Muscle of leg (tissue), 11 donors: ENCODE data around the gene TADA3. TPM values are rescaled to one million over a fixed set of nuclear protein-coding genes. Genes with fewer than 3 reads are reported as not detected.

ENCODE experiments used
- DNase-seq: peaks from one replicate; pipeline ENCODE4 v3.0.0; 2013
- H3K27ac ChIP-seq: one replicate; pipeline ENCODE4 v1.5.1; 2013; ENCODE audit warnings: mild to moderate bottlenecking, low read length, control low read depth
- H3K27me3 ChIP-seq: one replicate; pipeline ENCODE4 v1.6.1; 2013; ENCODE audit warnings: low read length; ENCODE audit not compliant: control insufficient read depth, insufficient read depth
- H3K36me3 ChIP-seq: one replicate; pipeline ENCODE4 v1.6.1; 2013; ENCODE audit warnings: low read length; ENCODE audit not compliant: control insufficient read depth, insufficient read depth
- H3K4me1 ChIP-seq: one replicate; pipeline ENCODE4 v1.6.1; 2013; ENCODE audit warnings: low read length; ENCODE audit not compliant: control insufficient read depth, insufficient read depth
- H3K4me3 ChIP-seq: one replicate; pipeline ENCODE4 v1.5.1; 2013; ENCODE audit warnings: low read length, control low read depth
- H3K9me3 ChIP-seq: replicated peaks from 2 replicates; pipeline ENCODE4 v1.6.1; 2013; ENCODE audit warnings: low read depth, low read length; ENCODE audit not compliant: control insufficient read depth
- WGBS: methylation state at CpG from one replicate; pipeline ENCODE4 v1.1.5; 2013; ENCODE audit warnings: missing lambda C conversion rate; ENCODE audit not compliant: insufficient coverage; 5-methylcytosine and 5-hydroxymethylcytosine counted together
- polyA plus RNA-seq, 8 donors: library from polyadenylated mRNA; unstranded; fragments of 120-200 nt; gene quantifications; one replicate each; pipeline versions ENCODE4 v1.2.1 to v1.2.3, GENCODE V29; 2013; ENCODE audit warnings: inconsistent platforms in 1 of 8, low replicate concordance in 1 of 8; ENCODE audit not compliant: insufficient read length in 8 of 8, insufficient read depth in 1 of 8
- total RNA-seq: library from RNA; stranded (reverse); fragments of 120-200 nt; gene quantifications from one replicate; pipeline ENCODE4 v1.2.4, GENCODE V29; 2013

Gene TADA3
- total and polyA plus RNA-seq, 9 donors = 41.3 to 64.2 (median 58.9) TPM

DNA sequence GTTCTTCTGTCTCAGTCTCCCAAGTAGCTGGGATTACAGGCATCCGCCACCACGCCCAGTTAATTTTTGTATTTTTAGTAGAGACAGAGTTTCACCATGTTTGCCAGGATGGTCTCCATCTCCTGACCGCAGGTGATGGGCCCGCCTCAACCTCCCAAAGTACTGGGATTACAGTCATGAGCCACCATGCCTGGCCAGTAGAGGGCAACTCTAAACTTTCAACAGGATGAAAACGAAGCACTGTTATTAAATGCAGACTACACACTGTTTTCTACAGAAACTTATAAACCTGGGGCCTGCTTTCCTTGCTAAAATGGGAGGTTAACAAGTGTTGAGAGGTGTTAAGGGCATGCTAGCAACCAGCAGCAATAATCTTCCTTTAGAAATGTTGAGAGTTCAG lies 8.3 kb upstream of the TADA3 start:
- H3K27me3 ChIP-seq = no peaks in the 10 kb centered on the region
- no peak overlapping the region for H3K27ac ChIP-seq
- WGBS = 79% methylated on average over 2 of the region's 5 CpGs

GRCh38 chr3:9797196-9797945 lies 5.1 kb upstream of the TADA3 start:
- no peak for DNase-seq
- H3K27me3 ChIP-seq = no peaks in the 10 kb centered on the region
- peaks cover 51% of the 10 kb centered on the region for H3K36me3 ChIP-seq
- no peaks in the 10 kb centered on the region for H3K9me3 ChIP-seq
- no peak overlapping the region for H3K4me3 ChIP-seq
- H3K27ac ChIP-seq = no peak overlapping the region
- peaks cover 10% of the 10 kb centered on the region for H3K4me1 ChIP-seq
- 96% methylated on average over 6 of the region's 12 CpGs for WGBS

More for the DNA sequence above, 8.3 kb upstream of the TADA3 start:
- H3K36me3 ChIP-seq = peaks cover 76% of the 10 kb centered on the region
- no peak overlapping the region for H3K4me3 ChIP-seq
- no peak for DNase-seq
- H3K9me3 ChIP-seq = no peaks in the 10 kb centered on the region
- H3K4me1 ChIP-seq = no peaks in the 10 kb centered on the region

DNA sequence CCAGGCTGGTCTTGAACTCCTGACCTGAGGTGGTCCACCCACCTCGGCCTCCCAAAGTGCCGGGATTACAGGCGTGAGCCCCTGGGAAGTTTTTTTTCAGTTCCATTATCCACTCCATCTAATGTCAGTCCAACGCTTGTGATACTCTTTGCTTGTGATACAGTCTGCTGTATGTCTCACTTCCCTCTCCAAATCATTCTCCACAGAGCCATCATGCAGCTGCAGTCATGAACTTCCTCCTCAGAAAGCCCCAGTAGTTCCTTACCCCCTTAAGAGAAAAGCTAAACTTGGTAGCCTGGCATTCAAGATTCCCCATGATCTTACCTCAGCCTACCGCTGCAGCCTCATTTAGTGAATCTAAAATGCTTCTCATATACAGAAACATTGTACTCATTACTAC lies 2.9 kb upstream of the TADA3 start:
- Histone ChIP-seq H3K36me3 (peaks cover 46% of the 10 kb centered on the region), H3K4me3 (no peak overlapping the region), H3K27ac (no peak overlapping the region), H3K27me3 (no peaks in the 10 kb centered on the region), H3K9me3 (no peaks in the 10 kb centered on the region), H3K4me1 (peaks cover 17% of the 10 kb centered on the region)
- DNase-seq = no peak
- WGBS = 76% methylated on average over 3 of the region's 5 CpGs

DNA sequence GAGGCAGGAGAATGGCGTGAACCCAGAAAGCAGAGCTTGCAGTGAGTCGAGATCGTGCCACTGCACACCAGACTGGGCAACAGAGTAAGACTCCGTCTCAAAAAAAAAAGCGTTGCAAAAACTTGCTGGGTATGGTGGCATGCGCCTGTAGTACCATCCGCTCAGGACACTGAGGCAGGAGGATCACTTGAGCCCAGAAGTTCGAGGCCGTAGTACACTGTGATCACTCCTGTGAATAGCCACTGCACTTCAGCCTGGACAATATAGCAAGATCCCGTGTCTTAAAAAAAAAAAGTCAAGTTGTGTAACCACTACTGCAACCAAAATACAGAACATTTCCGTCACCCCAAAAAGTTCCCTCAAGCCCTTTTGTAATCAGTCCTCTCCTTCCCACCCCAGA lies 2.1 kb upstream of the TADA3 start:
- Histone ChIP-seq H3K9me3 (no peaks in the 10 kb centered on the region), H3K36me3 (peaks cover 43% of the 10 kb centered on the region), H3K4me1 (peaks cover 17% of the 10 kb centered on the region), H3K27ac (no peak overlapping the region), H3K4me3 (no peak overlapping the region), H3K27me3 (no peaks in the 10 kb centered on the region)
- DNase-seq = no peak
- 94% methylated on average over 9 of the region's 11 CpGs for WGBS

GRCh38 chr3:9793161-9793781 lies 998 bp upstream of the TADA3 start:
- peaks cover 17% of the 10 kb centered on the region for H3K4me1 ChIP-seq
- peaks cover 42% of the 10 kb centered on the region for H3K36me3 ChIP-seq
- 0% methylated on average over 20 of the region's 23 CpGs for WGBS
- H3K27ac ChIP-seq = peak overlapping the region; percentile 95
- DNase-seq = peak; percentile 40
- no peaks in the 10 kb centered on the region for H3K9me3 ChIP-seq
- peak overlapping the region; percentile 98 for H3K4me3 ChIP-seq
- no peaks in the 10 kb centered on the region for H3K27me3 ChIP-seq

DNA sequence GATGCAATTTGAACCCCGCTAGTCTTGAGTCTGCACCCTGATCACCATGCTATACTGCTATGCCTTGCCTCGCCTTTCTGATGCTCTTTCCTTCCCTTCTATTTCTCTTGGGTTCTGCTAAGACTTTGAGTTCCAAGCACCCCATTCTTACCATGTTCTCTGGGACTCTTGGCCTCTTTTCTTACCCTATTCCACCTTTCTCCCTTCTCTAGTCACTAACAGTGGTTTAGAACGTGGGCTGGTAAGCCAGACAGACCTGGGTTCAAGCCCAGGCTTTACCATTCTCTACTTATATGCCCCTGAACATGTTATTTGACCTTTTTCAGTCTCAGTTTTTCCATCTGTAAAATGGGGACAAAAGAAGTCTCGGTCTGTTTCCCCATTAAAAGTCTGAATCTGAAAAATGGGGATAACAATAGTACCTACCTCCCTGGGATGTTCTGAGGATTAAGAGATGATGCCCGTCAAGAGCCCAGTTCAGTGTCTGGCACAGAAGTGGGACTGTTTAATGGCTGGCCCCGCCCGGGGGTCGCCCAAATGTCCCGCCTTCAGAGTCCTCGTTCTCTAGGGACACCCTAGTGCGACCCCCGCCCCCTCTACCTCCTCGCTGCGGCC lies 376 bp downstream of the TADA3 start:
- H3K27me3 ChIP-seq = no peaks in the 10 kb centered on the region
- peaks cover 17% of the 10 kb centered on the region for H3K4me1 ChIP-seq
- no peaks in the 10 kb centered on the region for H3K9me3 ChIP-seq
- DNase-seq = no peak
- 91% methylated on average over 2 of the region's 14 CpGs for WGBS
- H3K36me3 ChIP-seq = peaks cover 39% of the 10 kb centered on the region
- peak overlapping the region; percentile 95 for H3K27ac ChIP-seq
- H3K4me3 ChIP-seq = peak overlapping the region; percentile 98

DNA sequence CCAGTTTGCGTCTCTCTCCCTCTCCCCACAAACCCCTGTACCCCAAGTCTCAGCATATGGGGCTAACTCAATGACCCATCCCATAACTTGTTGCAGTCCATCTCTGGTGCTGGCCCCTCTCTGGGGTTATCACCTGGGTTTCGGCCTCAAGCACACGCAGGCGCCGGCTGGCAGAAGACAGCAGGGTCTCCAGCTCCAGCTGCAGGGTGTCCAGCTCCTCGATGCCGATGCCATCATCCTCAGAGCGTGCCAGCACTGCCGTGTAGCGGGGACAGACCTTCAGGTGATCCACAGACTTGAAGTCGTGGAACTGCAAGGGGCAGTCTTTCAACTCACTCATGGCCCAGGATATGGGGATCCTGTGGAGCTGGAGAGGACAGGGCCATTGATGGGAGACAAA lies 1.1 kb downstream of the TADA3 start:
- 83% methylated on average over 11 of the region's 11 CpGs for WGBS
- DNase-seq = no peak
- H3K27me3 ChIP-seq = no peaks in the 10 kb centered on the region
- H3K4me1 ChIP-seq = peaks cover 17% of the 10 kb centered on the region
- peaks cover 42% of the 10 kb centered on the region for H3K36me3 ChIP-seq
- H3K9me3 ChIP-seq = no peaks in the 10 kb centered on the region
- H3K4me3 ChIP-seq = no peak overlapping the region
- no peak overlapping the region for H3K27ac ChIP-seq

DNA sequence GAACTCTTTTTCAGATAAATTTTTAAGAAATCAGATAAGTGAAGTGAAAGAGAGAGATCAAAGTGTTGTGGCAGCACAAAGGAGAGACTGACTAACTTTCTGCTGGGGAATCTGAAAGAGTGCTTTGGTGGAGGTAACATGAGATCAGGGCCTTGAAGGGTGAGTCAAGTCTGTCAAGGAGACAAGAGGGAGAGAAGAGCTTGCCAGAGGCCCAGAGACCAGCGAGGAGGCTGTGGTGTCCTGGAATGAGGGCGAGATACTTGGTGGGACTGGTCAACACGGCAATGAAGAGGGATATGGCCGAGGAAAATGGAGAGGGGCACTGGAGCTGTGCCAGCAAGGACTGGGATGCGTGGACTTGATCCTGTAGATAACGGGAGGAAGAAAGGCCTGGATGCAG lies 4.6 kb downstream of the TADA3 start:
- Histone ChIP-seq H3K4me1 (peaks cover 7% of the 10 kb centered on the region), H3K27ac (no peak overlapping the region), H3K36me3 (peaks cover 63% of the 10 kb centered on the region), H3K4me3 (no peak overlapping the region), H3K9me3 (no peaks in the 10 kb centered on the region), H3K27me3 (no peaks in the 10 kb centered on the region)
- DNase-seq = no peak
- whole genome bisulfite sequencing = 83% methylated on average over 5 of the region's 6 CpGs

DNA sequence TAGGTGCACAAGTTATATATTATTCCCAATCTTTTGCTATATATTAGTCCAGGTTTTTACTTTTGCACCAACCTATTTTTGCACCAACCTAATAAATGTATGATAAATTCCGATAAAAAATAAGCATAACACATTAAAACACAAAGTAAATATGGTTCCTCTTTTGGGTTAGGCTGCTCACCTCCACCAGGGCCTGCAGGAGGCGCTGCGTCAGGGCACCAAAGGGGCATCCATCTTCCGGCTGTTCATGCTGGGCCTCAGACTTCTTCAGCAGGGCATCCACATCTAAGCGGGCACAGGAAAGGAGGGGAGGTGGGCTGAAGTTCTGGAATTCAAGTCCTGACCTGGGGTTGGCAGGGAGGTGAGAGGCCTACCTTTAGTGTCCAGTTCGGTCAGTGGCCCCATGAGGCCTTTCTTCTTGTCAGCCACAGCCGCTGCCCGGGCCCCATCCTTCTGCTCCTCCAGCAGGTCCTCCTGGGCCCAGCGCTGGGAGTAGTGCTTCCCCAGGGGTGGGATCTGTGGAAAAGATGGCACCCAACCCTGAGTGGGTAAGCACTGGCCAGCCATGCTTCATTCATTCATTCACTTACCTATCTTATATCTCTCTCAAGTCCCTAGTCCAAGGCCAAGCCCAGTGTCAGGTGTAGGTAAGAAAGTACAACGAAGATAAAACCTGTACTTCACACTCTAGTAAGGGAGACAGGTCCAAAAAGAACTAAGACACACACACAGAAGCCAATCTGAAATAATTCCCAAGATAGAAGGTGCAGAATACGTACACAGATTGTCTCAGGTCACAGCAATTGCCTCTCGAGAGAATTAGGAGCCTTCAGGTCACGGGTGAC lies 5.2 kb downstream of the TADA3 start:
- H3K36me3 ChIP-seq = peaks cover 67% of the 10 kb centered on the region
- H3K27ac ChIP-seq = no peak overlapping the region
- H3K4me1 ChIP-seq = peaks cover 7% of the 10 kb centered on the region
- H3K4me3 ChIP-seq = no peak overlapping the region
- no peaks in the 10 kb centered on the region for H3K9me3 ChIP-seq
- no peak for DNase-seq
- no peaks in the 10 kb centered on the region for H3K27me3 ChIP-seq
- WGBS = 84% methylated on average over 4 of the region's 13 CpGs
